Activated T-cell treated with anti-CD3 and anti-CD28 coated beads, Interleukin-2, amount 50 U/mL, for 72 hours (primary cell): ENCODE data around the gene OPRL1. TPM values are rescaled to one million over a fixed set of nuclear protein-coding genes. Genes with fewer than 3 reads are reported as not detected.

Experiments
- ATAC-seq, 2 donors: fragments of 150-1000 bp; cut with Tn5 transposase; replicated peaks in 1 of 2; 2 replicates each; pipeline ENCODE4 v1.10.0; 2021; ENCODE audit warnings: moderate library complexity in 2 of 2, mild to moderate bottlenecking in 1 of 2
- DNase-seq, 2 donors: peaks; one replicate each; pipeline ENCODE4 v3.0.0; 2021 to 2022; ENCODE audit warnings: mixed read lengths in 1 of 2
- H3K27ac Mint-ChIP-seq: one replicate; pipeline ENCODE4 v1.8.0; 2022; ENCODE audit warnings: mild to moderate bottlenecking, moderate library complexity, mixed read lengths
- H3K27me3 Mint-ChIP-seq: one replicate; pipeline ENCODE4 v1.8.0; 2022; ENCODE audit warnings: low read depth, mixed read lengths
- H3K36me3 Mint-ChIP-seq, 2 donors: one replicate each; pipeline ENCODE4 v1.8.0; 2022; ENCODE audit warnings: mixed read lengths in 2 of 2, mild to moderate bottlenecking in 1 of 2; ENCODE audit not compliant: insufficient read depth in 2 of 2
- H3K4me1 Mint-ChIP-seq: one replicate; pipeline ENCODE4 v1.8.0; 2022; ENCODE audit warnings: low read depth, mixed read lengths
- H3K4me3 Mint-ChIP-seq, 2 donors: one replicate each; pipeline ENCODE4 v1.8.0; 2022; ENCODE audit warnings: mild to moderate bottlenecking in 2 of 2, mixed read lengths in 2 of 2, moderate library complexity in 2 of 2
- H3K9me3 Mint-ChIP-seq, 2 donors: one replicate each; pipeline ENCODE4 v1.8.0; 2022; ENCODE audit warnings: mixed read lengths in 2 of 2
- total RNA-seq, 2 donors: library from RNA; stranded (reverse); gene quantifications; one replicate each; pipeline ENCODE4 v1.2.3, GENCODE V29; 2022

The OPRL1 gene
- total RNA-seq, 2 donors from 2014 or later = 1.3 to 1.7 TPM

DNA sequence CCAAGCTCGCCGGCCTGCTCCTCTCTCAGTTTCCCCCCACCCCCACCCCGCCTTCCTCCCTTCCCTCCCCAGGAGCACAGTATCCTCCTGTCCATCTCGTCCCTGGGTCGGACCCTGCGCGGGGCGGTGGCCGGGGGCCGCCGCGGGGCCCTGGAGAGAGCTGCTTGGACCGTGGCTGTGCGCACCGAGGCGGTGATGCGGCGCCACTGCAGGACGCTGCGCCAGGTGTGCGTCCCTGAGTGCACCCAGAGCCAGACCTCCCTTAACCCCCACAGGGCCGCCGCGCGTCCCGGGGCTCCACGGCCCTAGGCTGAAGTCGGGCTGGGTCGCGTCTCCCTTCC, 41.7 kb upstream of the OPRL1 start:
- ATAC-seq (peak; percentile 38), DNase-seq (no peak)
- H3K9me3 Mint-ChIP-seq = no peaks in the 10 kb centered on the region
- no peaks in the 10 kb centered on the region for H3K27me3 Mint-ChIP-seq
- H3K4me3 Mint-ChIP-seq = peak overlapping the region; percentile 80 to 88
- peaks cover 66% of the 10 kb centered on the region for H3K4me1 Mint-ChIP-seq
- H3K27ac Mint-ChIP-seq = no peak overlapping the region
- peaks cover 0 to 2% of the 10 kb centered on the region in 2 donors for H3K36me3 Mint-ChIP-seq

- Mint-ChIP-seq H3K9me3 (no peaks in the 10 kb centered on the region), H3K4me1 (peaks cover 60% of the 10 kb centered on the region), H3K36me3 (no peaks in the 10 kb centered on the region), H3K4me3 (peak overlapping the region; percentile 80 to 88), H3K27me3 (no peaks in the 10 kb centered on the region), H3K27ac (no peak overlapping the region)
- DNase-seq (peak; percentile 88 to 89), ATAC-seq (peak; percentile 57 to 63)
Measured at GRCh38 chr20:64038565-64039292, 41.2 kb upstream of the OPRL1 start.

DNA sequence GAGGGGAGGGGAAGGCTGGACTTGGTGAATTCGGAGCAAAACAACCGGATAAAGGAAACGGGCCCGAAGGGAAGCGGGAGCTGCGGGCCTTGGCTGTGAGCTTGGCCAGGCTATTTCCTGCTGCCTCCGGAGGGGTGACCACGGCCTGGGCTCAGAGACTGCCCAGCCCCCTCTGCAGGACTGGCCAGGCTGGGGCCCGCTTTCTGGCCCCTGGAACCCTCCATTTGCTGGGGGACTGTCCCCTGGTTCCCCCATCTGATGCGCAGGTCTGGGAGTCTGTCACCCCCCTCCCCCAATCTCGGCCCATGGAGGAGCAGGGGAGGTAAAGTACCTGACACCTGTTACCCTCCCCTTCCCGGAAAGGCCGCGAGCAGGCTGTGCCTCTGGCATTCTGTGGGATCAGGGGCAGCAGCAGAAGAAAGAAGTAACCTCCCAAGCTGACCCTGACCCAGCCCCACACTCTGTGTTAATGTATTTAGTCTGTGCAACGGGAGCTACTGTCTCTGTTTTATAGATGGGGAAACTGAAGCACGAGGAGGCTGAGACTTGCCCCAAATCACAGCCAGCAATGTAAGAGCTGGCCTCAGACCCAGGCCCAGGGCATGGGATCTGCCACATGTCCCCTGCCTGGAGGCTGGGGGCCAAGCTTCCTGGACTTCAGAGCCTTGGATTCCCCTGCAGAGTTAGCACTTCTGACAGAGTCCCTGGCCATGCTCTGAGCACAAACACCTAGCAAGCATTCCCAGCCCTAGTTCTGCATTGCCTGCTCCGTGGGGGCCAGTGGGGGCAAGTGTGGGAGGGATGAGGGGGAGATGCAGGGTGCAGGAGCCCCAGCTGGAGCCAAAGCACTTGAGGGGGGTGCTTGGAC, 40.4 kb upstream of the OPRL1 start:
- no peak for ATAC-seq
- no peak overlapping the region for H3K27ac Mint-ChIP-seq
- H3K27me3 Mint-ChIP-seq = no peaks in the 10 kb centered on the region
- peak overlapping the region; percentile 80 to 88 for H3K4me3 Mint-ChIP-seq
- no peaks in the 10 kb centered on the region for H3K9me3 Mint-ChIP-seq
- H3K36me3 Mint-ChIP-seq = no peaks in the 10 kb centered on the region
- H3K4me1 Mint-ChIP-seq = peaks cover 52% of the 10 kb centered on the region
- DNase-seq = no peak

DNA sequence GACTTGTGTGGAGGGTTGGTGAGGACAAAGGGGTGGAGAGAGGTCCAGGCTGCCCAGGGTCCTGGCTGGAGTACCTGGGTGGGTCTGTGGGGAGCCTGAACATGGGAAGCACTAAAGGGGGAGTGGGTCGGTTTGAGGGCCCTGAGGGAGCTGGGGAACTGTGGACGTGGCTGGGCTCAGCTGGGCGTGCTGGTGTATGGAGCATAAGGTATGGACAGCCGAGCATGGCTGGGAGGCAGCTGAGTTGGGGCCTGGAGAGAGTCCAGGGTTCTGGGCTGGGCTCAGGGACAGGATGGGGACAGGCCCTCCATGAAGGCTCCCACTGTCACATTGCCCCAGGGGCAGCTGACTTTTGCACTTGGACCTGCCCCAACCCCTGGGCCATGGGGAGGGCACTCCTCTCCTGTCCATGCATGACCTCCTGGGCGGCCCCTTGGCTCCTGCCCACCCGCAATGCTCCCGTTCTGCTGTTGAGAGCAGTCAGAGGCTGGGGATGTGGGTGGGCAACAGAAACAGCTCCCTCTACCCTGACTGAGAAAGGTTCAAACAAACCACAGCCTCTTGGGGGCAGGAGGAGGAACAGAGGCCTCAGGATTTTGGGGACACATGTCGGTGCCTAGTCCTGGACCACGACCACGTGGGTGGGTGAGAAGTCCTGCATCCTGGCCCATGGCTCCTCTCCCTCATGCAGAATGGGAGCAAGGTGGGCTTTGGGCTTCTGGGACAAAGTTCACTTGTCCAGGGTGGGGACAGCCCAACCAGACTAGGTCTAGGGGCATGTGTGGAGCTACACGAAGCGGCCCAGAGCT, 39.4 kb upstream of the OPRL1 start:
- ATAC-seq (no peak), DNase-seq (no peak)
- no peaks in the 10 kb centered on the region for H3K27me3 Mint-ChIP-seq
- no peak overlapping the region for H3K27ac Mint-ChIP-seq
- peaks cover 43% of the 10 kb centered on the region for H3K4me1 Mint-ChIP-seq
- peak overlapping the region; percentile 80 to 88 for H3K4me3 Mint-ChIP-seq
- H3K9me3 Mint-ChIP-seq = no peaks in the 10 kb centered on the region
- H3K36me3 Mint-ChIP-seq = no peaks in the 10 kb centered on the region

DNA sequence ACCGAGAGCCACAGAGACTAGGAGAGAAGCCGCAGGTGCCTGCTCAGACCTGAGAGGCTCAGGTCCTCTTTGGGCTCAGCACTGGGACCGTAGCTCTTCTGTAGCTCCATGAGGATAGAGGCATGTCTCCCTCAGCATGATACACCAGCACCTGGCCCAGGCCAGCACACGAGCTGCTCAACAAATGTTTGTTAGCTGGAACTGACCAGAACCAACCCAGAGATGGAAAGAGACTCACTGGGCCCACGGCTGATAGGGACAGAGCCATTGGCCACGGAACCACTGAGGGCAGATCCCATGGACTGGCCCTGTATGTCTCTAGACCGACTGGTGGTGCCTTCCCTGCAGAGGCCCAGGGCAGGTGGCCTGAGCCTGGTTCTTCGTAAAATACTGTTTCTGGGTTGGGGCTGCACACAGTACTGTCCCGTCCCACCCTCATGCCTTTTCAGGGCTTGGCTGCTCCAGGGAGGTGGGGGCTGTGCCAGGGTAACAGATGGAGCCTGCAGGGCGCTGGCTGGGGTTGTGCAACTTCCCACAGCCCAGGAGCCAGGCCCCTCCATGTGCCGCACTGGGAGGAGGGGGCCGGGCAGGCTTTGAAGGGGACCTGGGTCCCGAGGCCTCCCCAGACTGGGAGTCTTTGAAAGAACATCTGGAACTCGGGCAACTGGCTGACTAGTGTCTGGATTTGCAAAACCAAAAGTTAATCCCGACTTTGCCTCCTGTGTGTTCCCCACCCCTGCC, 38.7 kb upstream of the OPRL1 start:
- H3K4me3 Mint-ChIP-seq = peak overlapping the region; percentile 65 to 86

GRCh38 chr20:64041781-64042053, 38.2 kb upstream of the OPRL1 start:
- Mint-ChIP-seq H3K4me3 (peak overlapping the region; percentile 65 to 86), H3K4me1 (peaks cover 34% of the 10 kb centered on the region), H3K36me3 (no peaks in the 10 kb centered on the region), H3K9me3 (no peaks in the 10 kb centered on the region), H3K27ac (no peak overlapping the region), H3K27me3 (peaks cover 6% of the 10 kb centered on the region)
- ATAC-seq = no peak
- no peak for DNase-seq

More for the DNA sequence above, 38.7 kb upstream of the OPRL1 start:
- DNase-seq (no peak), ATAC-seq (no peak)
- peaks cover 1% of the 10 kb centered on the region for H3K27me3 Mint-ChIP-seq
- no peaks in the 10 kb centered on the region for H3K9me3 Mint-ChIP-seq
- H3K4me1 Mint-ChIP-seq = peaks cover 35% of the 10 kb centered on the region
- no peak overlapping the region for H3K27ac Mint-ChIP-seq
- H3K36me3 Mint-ChIP-seq = no peaks in the 10 kb centered on the region

DNA sequence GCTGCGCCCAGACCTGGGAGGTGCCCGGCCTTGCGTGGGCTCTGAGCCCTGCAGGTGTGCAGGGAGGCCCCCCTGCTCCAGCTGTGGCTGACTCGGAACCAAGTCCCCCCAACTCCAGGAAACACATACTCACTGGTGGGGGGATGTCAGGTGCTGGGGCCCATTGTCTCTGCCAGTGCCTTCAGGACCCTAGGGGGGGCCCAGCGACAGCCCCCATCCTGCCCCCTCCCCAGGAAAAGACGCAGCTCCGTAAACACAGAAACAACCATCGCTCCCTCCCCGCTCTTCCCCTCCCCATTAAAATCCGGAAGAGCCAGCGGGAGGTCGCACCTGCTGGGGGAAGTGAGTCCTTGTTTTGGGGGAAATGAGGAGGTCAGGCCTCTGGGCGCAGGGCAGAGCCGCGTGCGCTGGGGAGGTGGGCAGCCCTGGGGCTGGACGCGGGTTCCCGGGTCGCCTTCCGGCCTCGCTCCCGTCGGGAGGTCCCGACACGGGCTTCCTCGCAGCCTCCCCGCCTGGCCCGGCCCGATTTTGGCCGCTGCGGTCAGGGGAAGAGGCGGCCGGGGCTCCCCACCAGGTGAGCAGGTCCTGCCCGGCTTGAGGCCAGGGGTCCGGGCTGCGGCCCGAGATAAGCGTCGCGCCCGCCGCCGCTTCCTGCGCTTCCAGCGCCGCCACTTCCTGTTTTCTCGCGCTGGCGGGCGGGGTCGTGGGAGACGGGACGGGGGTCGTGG, 37.7 kb upstream of the OPRL1 start:
- Mint-ChIP-seq H3K4me3 (peak overlapping the region; percentile 65 to 86), H3K4me1 (peaks cover 30% of the 10 kb centered on the region), H3K9me3 (no peaks in the 10 kb centered on the region), H3K27ac (peak overlapping the region; percentile 40), H3K27me3 (peaks cover 11% of the 10 kb centered on the region), H3K36me3 (no peaks in the 10 kb centered on the region)
- ATAC-seq = no peak
- DNase-seq = peak in 1 of 2 donors; percentile 53

DNA sequence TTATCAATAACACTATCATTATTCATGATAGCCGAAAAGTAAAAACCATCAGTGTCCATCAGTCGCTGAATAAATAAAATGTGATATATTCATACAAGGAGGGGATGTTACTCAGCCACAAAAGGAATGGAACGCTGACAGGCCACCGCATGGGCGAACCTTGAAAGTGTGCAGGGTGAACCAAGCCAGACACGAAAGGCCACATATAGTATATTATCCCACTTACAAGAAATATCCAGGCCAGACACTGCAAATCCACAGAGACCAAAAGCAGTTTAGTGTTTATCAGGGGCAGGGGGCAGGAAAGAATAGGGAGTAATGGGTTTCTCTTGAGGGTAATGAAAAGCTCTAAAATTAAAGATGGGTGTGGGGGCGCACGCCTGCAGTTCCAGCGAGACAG, 36.1 kb upstream of the OPRL1 start:
- H3K4me1 Mint-ChIP-seq = peaks cover 21% of the 10 kb centered on the region
- H3K27ac Mint-ChIP-seq = no peak overlapping the region
- H3K4me3 Mint-ChIP-seq = peak overlapping the region; percentile 61 to 64
- no peaks in the 10 kb centered on the region for H3K36me3 Mint-ChIP-seq
- ATAC-seq (no peak), DNase-seq (no peak)
- no peaks in the 10 kb centered on the region for H3K9me3 Mint-ChIP-seq
- H3K27me3 Mint-ChIP-seq = peaks cover 15% of the 10 kb centered on the region

- no peak overlapping the region for H3K4me3 Mint-ChIP-seq
- H3K9me3 Mint-ChIP-seq = no peaks in the 10 kb centered on the region
- ATAC-seq = no peak
- no peaks in the 10 kb centered on the region for H3K36me3 Mint-ChIP-seq
- no peak overlapping the region for H3K27ac Mint-ChIP-seq
- H3K4me1 Mint-ChIP-seq = peaks cover 18% of the 10 kb centered on the region
- H3K27me3 Mint-ChIP-seq = peaks cover 15% of the 10 kb centered on the region
- no peak for DNase-seq
Measured at GRCh38 chr20:64044484-64045247, 35.2 kb upstream of the OPRL1 start.

DNA sequence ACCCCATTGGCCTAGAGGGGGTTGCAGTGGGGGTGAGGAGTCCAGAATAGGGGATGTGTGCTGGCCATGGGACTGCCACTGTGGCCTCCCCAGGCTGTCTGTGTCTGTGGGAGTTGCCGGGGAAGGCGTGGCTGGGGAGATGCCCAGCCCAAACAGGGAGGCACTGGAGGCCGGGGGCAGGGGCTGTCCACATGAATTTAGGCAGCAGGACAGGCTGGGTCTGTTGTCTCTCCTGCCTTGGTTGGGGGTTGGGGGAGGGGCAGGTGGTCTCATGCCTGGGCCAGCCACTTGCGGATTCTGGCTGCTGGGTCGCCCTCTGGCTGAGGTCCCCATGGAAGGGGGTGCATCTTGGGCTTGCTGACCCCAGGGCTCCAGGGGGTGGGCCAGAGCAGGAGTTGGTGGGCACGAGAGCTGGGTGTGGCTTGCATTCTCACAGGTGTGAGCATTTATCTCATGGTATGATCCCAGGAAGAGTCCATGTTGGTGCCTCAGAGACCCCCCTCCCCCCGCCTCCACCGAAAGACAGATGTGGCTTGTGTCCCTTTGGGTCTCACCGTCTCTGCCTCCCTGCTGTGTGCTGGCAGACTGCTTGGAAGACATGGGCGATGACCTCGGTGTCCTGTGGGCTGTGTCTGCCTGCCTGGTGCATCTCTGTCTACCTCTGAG, 34.4 kb upstream of the OPRL1 start:
- H3K9me3 Mint-ChIP-seq = no peaks in the 10 kb centered on the region
- H3K36me3 Mint-ChIP-seq = no peaks in the 10 kb centered on the region
- H3K27me3 Mint-ChIP-seq = peaks cover 16% of the 10 kb centered on the region
- H3K4me1 Mint-ChIP-seq = peaks cover 11% of the 10 kb centered on the region
- DNase-seq (no peak), ATAC-seq (peak in 1 of 2 donors; percentile 10)
- no peak overlapping the region for H3K27ac Mint-ChIP-seq
- no peak overlapping the region for H3K4me3 Mint-ChIP-seq

DNA sequence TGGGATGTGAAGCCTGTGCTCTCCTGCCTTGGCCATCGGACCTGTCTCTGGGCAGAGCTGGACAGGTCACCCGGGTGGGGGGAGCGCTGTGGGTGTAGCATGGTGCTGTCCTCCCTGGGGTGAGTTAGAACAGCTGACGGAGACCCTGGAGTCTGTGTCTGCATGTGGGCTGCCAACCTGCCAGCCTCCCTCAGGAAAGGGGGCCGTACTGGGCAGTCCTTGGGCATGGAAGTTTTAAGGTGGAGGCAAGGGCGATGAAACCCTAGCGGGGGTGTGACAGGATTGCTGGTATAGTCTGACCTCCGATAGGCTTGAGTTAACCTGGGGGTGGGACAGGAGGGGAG, 32.9 kb upstream of the OPRL1 start:
- H3K36me3 Mint-ChIP-seq = no peaks in the 10 kb centered on the region
- ATAC-seq (no peak), DNase-seq (no peak)
- no peaks in the 10 kb centered on the region for H3K9me3 Mint-ChIP-seq
- no peak overlapping the region for H3K27ac Mint-ChIP-seq
- peaks cover 26% of the 10 kb centered on the region for H3K27me3 Mint-ChIP-seq
- peaks cover 4% of the 10 kb centered on the region for H3K4me1 Mint-ChIP-seq
- no peak overlapping the region for H3K4me3 Mint-ChIP-seq
